Prostate gland (tissue), 2 donors: ENCODE data around the gene HSD17B1. TPM values are rescaled to one million over a fixed set of nuclear protein-coding genes. Genes with fewer than 3 reads are reported as not detected.
"Not testable (repeated sequence)": the region's sequence is repeated elsewhere in the genome, so short reads cannot be mapped to it uniquely, and the experiment has no call there.

ENCODE experiments used
- DNase-seq: peaks from one replicate; pipeline ENCODE4 v3.0.0-alpha.2; 2019; ENCODE audit warnings: low spot score
- H3K27ac ChIP-seq, 2 donors: fragments of 200-600 bp; sonication (generic); 2 replicates each; pipeline ENCODE4 v1.5.1; 2017 to 2019
- H3K27me3 ChIP-seq: fragments of 200-600 bp; sonication (generic); replicated peaks from 2 replicates; pipeline ENCODE4 v1.5.1; 2019; ENCODE audit not compliant: insufficient read depth
- H3K36me3 ChIP-seq, 2 donors: fragments of 200-600 bp; sonication (generic); 1 replicate in 1 of 2; 2 replicates in 1 of 2; pipeline versions ENCODE4 v1.5.1 to v1.8.1; 2017 to 2019
- H3K4me1 ChIP-seq: fragments of 200-600 bp; sonication (generic); replicated peaks from 2 replicates; pipeline ENCODE4 v1.5.1; 2019
- H3K4me3 ChIP-seq, 2 donors: fragments of 200-600 bp; sonication (generic); 2 replicates each; pipeline ENCODE4 v1.5.1; 2017 to 2019
- H3K9me3 ChIP-seq: fragments of 200-600 bp; sonication (generic); 2 replicates; pipeline ENCODE4 v1.5.1; 2017
- CTCF ChIP-seq, 4 experiments: fragments of 200-600 bp in 2 of 4; fragments of 450-650 bp in 2 of 4; sonication (generic) in 2 of 4; IDR thresholded peaks; 1 replicate in 3 of 4; 2 replicates in 1 of 4; pipeline ENCODE4 v1.5.1; 2016 to 2019; ENCODE audit warnings: antibody characterized with exemption in 4 of 4, mild to moderate bottlenecking in 2 of 4, moderate library complexity in 2 of 4
- POLR2A ChIP-seq: fragments of 450-650 bp; IDR thresholded peaks from one replicate; pipeline ENCODE4 v1.6.1; 2016; ENCODE audit warnings: antibody characterized with exemption, mild to moderate bottlenecking
- POLR2AphosphoS5 ChIP-seq: sonication (generic); formaldehyde crosslinking; IDR thresholded peaks from one replicate; pipeline ENCODE4 v1.6.1; 2017; ENCODE audit warnings: antibody characterized with exemption
- WGBS: methylation state at CpG from one replicate; pipeline ENCODE4 v1.1.5; 2018; 5-methylcytosine and 5-hydroxymethylcytosine counted together
- intact Hi-C: fragments of 100-400 bp; cut with DNase I; formaldehyde crosslinking; loops from one replicate; pipeline ENCODE4 v1.14.2; 2022
- total RNA-seq, 2 donors: library from RNA; depleted of rRNA; stranded (reverse); fragments of >200 nt; gene quantifications; one replicate each; pipeline ENCODE4 v1.1.0, GENCODE V29; 2016

HSD17B1 gene
- total RNA-seq, 2 donors from 2014 or later = 4.1 to 16.2 TPM

DNA sequence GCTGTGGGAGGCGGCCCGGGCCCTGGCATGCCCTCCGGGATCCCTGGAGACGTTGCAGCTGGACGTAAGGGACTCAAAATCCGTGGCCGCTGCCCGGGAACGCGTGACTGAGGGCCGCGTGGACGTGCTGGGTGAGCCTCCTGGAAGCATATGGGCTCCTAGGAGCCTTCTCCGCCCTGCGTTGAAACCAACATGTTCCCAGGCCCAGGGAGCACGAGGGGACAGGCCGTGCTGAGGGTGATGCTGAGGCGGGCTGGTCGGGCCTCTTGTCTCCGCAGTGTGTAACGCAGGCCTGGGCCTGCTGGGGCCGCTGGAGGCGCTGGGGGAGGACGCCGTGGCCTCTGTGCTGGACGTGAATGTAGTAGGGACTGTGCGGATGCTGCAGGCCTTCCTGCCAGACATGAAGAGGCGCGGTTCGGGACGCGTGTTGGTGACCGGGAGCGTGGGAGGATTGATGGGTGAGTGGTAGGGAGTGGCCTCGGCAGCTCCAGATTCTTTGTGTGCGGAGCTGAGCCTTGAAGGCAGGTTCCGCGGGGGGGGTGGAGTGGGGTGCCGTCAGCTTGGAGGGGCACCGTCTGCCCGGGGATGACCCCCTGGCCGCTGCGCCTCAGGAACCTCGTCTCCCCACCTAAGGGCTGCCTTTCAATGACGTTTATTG lies 567 bp downstream of the HSD17B1 start:
- intact Hi-C loops = no loop called here
- H3K27ac ChIP-seq = no peak overlapping the region
- no peaks in the 10 kb centered on the region for H3K36me3 ChIP-seq
- no peak overlapping the region for H3K4me3 ChIP-seq
- 60% methylated on average over 44 of the region's 45 CpGs for WGBS
- DNase-seq = no peak
- H3K9me3 ChIP-seq = no peaks in the 10 kb centered on the region
- H3K27me3 ChIP-seq = no peaks in the 10 kb centered on the region
- no peak for TF ChIP-seq POLR2AphosphoS5
- peak in 1 of 4 experiments; percentile 23 for TF ChIP-seq CTCF (IDR thresholded peaks at IDR 0.05)
- peaks cover 5% of the 10 kb centered on the region for H3K4me1 ChIP-seq

DNA sequence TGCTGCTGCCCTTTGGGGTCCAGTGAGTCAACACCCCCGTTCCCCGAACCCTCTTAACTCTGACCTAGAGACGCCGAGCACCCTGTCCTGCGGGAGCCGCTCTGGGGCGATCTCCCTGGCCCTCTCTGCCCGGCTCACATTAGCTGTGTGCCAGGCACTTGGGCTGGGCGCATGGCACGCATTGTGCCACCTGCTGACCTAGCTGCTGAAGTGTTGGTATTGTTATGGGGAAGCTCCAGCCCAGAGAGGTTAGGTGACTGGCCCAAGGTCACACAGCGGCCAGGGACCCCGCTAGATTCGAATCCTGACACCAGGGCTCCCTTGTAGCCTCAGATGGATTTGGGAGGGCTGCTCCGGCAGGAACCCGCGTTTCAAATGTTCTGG lies 1.1 kb downstream of the HSD17B1 start:
- H3K9me3 ChIP-seq = no peaks in the 10 kb centered on the region
- no peaks in the 10 kb centered on the region for H3K36me3 ChIP-seq
- TF ChIP-seq POLR2A (no peak), CTCF (IDR thresholded peaks at IDR 0.05) (no peak), POLR2AphosphoS5 (no peak)
- 40% methylated on average over 16 of the region's 16 CpGs for WGBS
- H3K27ac ChIP-seq = peak overlapping the region; percentile 80 to 84
- H3K4me3 ChIP-seq = peak overlapping the region; percentile 62 to 82
- DNase-seq = no peak
- intact Hi-C loops = no loop called here
- H3K27me3 ChIP-seq = no peaks in the 10 kb centered on the region
- H3K4me1 ChIP-seq = peaks cover 5% of the 10 kb centered on the region

- 2% methylated on average over 64 of the region's 82 CpGs for WGBS
Observed at GRCh38 chr17:42554250-42555121, 1.8 kb downstream of the HSD17B1 start.

GRCh38 chr17:42555122-42555622 lies 2.4 kb downstream of the HSD17B1 start:
- TF ChIP-seq POLR2A (no peak), POLR2AphosphoS5 (no peak), CTCF (IDR thresholded peaks at IDR 0.05) (no peak)
- 26% methylated on average over 4 of the region's 4 CpGs for WGBS
- peak overlapping the region; percentile 80 to 84 for H3K27ac ChIP-seq
- H3K4me1 ChIP-seq = peaks cover 5% of the 10 kb centered on the region
- no peak for DNase-seq
- peak overlapping the region; percentile 62 to 82 for H3K4me3 ChIP-seq
- no peaks in the 10 kb centered on the region for H3K27me3 ChIP-seq
- no peaks in the 10 kb centered on the region for H3K36me3 ChIP-seq
- intact Hi-C loops = no loop called here
- no peaks in the 10 kb centered on the region for H3K9me3 ChIP-seq

More at GRCh38 chr17:42554250-42555121, 1.8 kb downstream of the HSD17B1 start:
- Histone ChIP-seq H3K4me1 (peaks cover 5% of the 10 kb centered on the region), H3K27ac (peak overlapping the region; percentile 80 to 84), H3K36me3 (no peaks in the 10 kb centered on the region), H3K9me3 (no peaks in the 10 kb centered on the region), H3K27me3 (no peaks in the 10 kb centered on the region), H3K4me3 (peak overlapping the region; percentile 62 to 82)
- DNase-seq = peak; percentile 78
- TF ChIP-seq POLR2A = peak; percentile 75
- TF ChIP-seq POLR2AphosphoS5 = peak; percentile 90
- peak in 2 of 4 experiments; percentile 10 to 18 for TF ChIP-seq CTCF (IDR thresholded peaks at IDR 0.05)
- intact Hi-C loops = no loop called here

DNA sequence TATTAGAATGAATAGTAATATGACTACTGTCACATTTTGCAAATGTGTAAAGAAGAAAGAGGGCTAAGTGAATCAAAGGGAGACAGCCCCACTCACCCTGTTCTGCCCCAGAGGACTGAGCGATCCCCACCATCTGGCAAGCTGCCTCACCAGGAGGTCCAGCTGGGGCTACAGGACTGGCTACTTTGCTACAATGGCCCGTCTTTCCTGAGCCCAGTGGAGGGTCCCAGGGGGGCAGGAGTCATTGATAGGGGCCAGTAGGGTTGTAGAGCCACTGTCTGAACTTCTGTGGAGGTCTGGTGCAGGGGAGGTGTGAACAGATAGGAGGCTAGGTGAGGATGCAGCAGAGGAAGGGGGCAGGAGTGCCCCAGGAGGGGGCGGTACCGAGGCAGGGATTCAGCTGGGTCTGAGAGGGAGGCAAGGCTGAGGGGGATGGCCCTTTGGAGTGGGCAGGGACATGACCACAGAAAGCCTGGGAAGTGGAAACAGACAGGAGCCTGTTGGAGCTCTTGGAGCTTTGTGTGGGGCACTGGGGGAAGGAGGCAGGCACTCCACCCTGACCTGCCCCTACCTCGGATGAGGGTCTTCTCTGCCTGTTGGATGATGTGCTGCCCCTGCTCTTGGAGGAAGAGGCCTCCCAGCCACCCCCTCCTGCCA lies 3.4 kb downstream of the HSD17B1 start:
- 61% methylated on average over 5 of the region's 5 CpGs for WGBS
- H3K27me3 ChIP-seq, H3K27ac ChIP-seq, intact Hi-C loops, H3K9me3 ChIP-seq, H3K4me3 ChIP-seq, H3K4me1 ChIP-seq, DNase-seq, H3K36me3 ChIP-seq: not testable (repeated sequence)
